Heart right ventricle (tissue), 16 donors: ENCODE measurements around the gene FBLIM1. TPM values are rescaled to one million over a fixed set of nuclear protein-coding genes. Genes with fewer than 3 reads are reported as not detected.
"Not testable (repeated sequence)": the region's sequence is repeated elsewhere in the genome, so short reads cannot be mapped to it uniquely, and the experiment has no call there.

Experiments
- ATAC-seq, 8 donors: fragments of 200-7000 bp; cut with Tn5 transposase; one replicate each; pipeline ENCODE4 v1.9.1; 2020; ENCODE audit warnings: mild to moderate bottlenecking in 8 of 8, moderate library complexity in 8 of 8, moderate number of reproducible peaks in 1 of 8
- DNase-seq, 2 donors: peaks; one replicate each; pipeline ENCODE4 v3.0.0-alpha.2; 2020
- H3K27ac ChIP-seq, 10 donors: fragments of 200-600 bp; sonication (generic) in 2 of 10; one replicate each; pipeline versions ENCODE4 v1.5.0 to v1.8.0; 2020 to 2022; ENCODE audit warnings: mild to moderate bottlenecking in 3 of 10
- H3K27me3 ChIP-seq, 7 donors: fragments of 200-600 bp; one replicate each; pipeline ENCODE4 v1.8.0; 2021 to 2022; ENCODE audit warnings: mild to moderate bottlenecking in 2 of 7
- H3K36me3 ChIP-seq, 9 donors: fragments of 200-600 bp; sonication (generic) in 1 of 9; one replicate each; pipeline versions ENCODE4 v1.5.0 to v1.8.0; 2020 to 2022; ENCODE audit warnings: mild to moderate bottlenecking in 2 of 9
- H3K4me1 ChIP-seq, 9 donors: fragments of 200-600 bp; sonication (generic) in 1 of 9; one replicate each; pipeline versions ENCODE4 v1.5.0 to v1.8.0; 2020 to 2022; ENCODE audit warnings: mild to moderate bottlenecking in 4 of 9
- H3K4me3 ChIP-seq, 10 donors: fragments of 200-600 bp; sonication (generic) in 2 of 10; one replicate each; pipeline versions ENCODE4 v1.5.0 to v1.8.0; 2020 to 2022; ENCODE audit warnings: mild to moderate bottlenecking in 7 of 10, moderate library complexity in 2 of 10
- H3K9me3 ChIP-seq, 11 donors: fragments of 200-600 bp in 10 of 11; sonication (generic) in 2 of 11; one replicate each; pipeline versions ENCODE4 v1.5.0 to v1.8.0; 2013 to 2022; ENCODE audit warnings: mild to moderate bottlenecking in 2 of 11, control low read depth in 1 of 11, moderate library complexity in 1 of 11
- WGBS, 2 donors: extraction: QIAGEN DNeasy Blood & Tissue Kit; methylation state at CpG; one replicate each; pipeline ENCODE4 v1.1.7; 2013; ENCODE audit warnings: inconsistent platforms in 1 of 2; 5-methylcytosine and 5-hydroxymethylcytosine counted together
- intact Hi-C, 10 donors: fragments of 100-400 bp; cut with DNase I; formaldehyde crosslinking; loops; one replicate each; pipeline versions ENCODE4 v1.11.1 to v1.14.2; 2022
- polyA plus RNA-seq, 2 donors: library from polyadenylated mRNA; stranded (reverse); fragments of 200-250 nt; gene quantifications; one replicate each; pipeline ENCODE4 v1.2.3, GENCODE V29; 2013
- total RNA-seq, 10 donors: library from RNA; stranded (reverse); fragmentation: NEBNext Ultra II Directional in 3 of 10; extraction: Animal tissue kit (Norgen Biotek cat#: 25700) in 3 of 10; gene quantifications; one replicate each; pipeline versions ENCODE4 v1.2.1 to v1.2.4, GENCODE V29; 2021 to 2023
- TF ChIP-seq, protein P1 (sequence below), 9 donors: fragments of 200-600 bp; sonication (generic) in 2 of 9; IDR thresholded peaks; one replicate each; pipeline versions ENCODE4 v1.5.0 to v1.8.0; 2021 to 2022; ENCODE audit warnings: antibody characterized with exemption in 9 of 9, mild to moderate bottlenecking in 5 of 9, moderate library complexity in 1 of 9
- donor health status: Arrhythmogenic right ventricular cardiomyopathy.
- donor health status: ischemic (EF 13 %, LVEDD 7.1; RV severe dilation, severe dysfunction).
- donor health status: healthy with polysubstance abuse.
- donor health status: DM: no; HTN: yes; CAD: no.
- donor health status: DM: no; HTN: no; CAD: no.
- donor health status: ischemic (EF 25% LVEDD 6.9; RV normal size, moderate dysfunction).
- donor health status: ischemic (EF 25% LVEDD 5.7; RV mildly dilated, moderate dysfunction).
- donor health status: healthy.
- donor health status: DM: yes; HTN: yes; CAD: no.
- donor health status: Ischemic cardiomyopathy.
- donor health status: ischemic (EF 35%, LVEDD 5.7; RV mildly dilated, moderate dysfunction).
- donor health status: nonischemic (EF 11% LVEDD 7.7; RV severe dilation, severe dysfunction).
- donor health status: DM: yes; HTN: yes; CAD: no.
- donor health status: PGD.
- donor health status: ischemic (EF 29% LVEDD 5.4; RV normal size, mild dysfunction).
- donor health status: nonischemic (EF 23%, LVEDD 6.1; RV moderate dilation, normal function).

The FBLIM1 gene
- total and polyA plus RNA-seq, 12 donors: 27.0 to 115 (median 58.7) TPM

DNA sequence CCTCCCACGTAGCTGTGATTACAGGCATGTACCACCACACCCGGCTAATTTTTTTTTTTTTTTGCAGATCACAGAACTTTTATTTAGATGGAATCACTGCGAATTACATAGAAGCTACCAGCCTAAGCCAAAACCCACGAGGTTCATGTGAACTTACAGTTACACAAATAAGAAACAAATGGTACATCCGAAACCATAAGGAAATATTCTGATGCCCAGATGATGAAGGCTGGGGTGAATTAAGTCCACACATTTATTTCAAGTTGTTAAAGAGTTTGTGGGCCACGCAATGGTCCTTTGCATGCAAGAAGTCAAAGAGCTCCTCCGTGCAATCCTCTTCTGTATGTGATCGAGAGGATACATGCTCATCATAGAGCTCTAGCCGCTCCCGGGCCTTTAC, 48.5 kb downstream of the FBLIM1 start:
- intact Hi-C loops: no loop called here
- ATAC-seq (no peak), DNase-seq (no peak)
- H3K27me3 ChIP-seq: peaks cover 0 to 5% (median 0%) of the 10 kb centered on the region in 7 donors
- WGBS, 2 donors: 91 to 92% methylated on average over 10 of the region's 10 CpGs
- no peaks in the 10 kb centered on the region for H3K9me3 ChIP-seq
- H3K4me3 ChIP-seq: no peak overlapping the region
- no peaks in the 10 kb centered on the region for H3K4me1 ChIP-seq
- TF ChIP-seq, protein P1, sequence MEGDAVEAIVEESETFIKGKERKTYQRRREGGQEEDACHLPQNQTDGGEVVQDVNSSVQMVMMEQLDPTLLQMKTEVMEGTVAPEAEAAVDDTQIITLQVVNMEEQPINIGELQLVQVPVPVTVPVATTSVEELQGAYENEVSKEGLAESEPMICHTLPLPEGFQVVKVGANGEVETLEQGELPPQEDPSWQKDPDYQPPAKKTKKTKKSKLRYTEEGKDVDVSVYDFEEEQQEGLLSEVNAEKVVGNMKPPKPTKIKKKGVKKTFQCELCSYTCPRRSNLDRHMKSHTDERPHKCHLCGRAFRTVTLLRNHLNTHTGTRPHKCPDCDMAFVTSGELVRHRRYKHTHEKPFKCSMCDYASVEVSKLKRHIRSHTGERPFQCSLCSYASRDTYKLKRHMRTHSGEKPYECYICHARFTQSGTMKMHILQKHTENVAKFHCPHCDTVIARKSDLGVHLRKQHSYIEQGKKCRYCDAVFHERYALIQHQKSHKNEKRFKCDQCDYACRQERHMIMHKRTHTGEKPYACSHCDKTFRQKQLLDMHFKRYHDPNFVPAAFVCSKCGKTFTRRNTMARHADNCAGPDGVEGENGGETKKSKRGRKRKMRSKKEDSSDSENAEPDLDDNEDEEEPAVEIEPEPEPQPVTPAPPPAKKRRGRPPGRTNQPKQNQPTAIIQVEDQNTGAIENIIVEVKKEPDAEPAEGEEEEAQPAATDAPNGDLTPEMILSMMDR (IDR thresholded peaks at IDR 0.05): no peak
- no peaks in the 10 kb centered on the region for H3K36me3 ChIP-seq
- H3K27ac ChIP-seq: no peak overlapping the region

DNA sequence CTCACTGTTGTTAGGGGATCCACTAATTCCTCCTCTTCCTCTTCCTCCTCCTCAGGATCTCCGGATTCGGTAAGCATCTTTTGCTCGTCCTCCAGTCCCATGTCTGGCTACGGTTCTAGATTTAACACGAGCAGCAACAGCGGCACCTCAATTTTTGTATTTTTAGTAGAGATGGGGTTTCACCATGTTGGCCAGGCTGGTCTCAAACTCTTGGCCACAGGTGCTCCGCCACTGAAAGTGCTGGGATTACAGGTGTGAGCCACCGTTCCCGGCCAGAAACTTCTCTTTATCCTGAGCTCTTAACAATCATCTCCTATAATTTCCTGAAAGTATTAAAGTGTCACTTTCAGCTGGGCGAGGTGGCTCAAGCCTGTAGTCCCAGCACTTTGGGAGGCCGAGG, 49.0 kb downstream of the FBLIM1 start, which contains the start of gene UQCRHL:
Gene UQCRHL, minus strand, starts transcription at position 101 of the 400 bp plus-strand sequence. Its CDS starts 0 bp downstream, at position 101.
- H3K27ac ChIP-seq, H3K4me3 ChIP-seq, H3K36me3 ChIP-seq, H3K27me3 ChIP-seq, ATAC-seq, DNase-seq, intact Hi-C loops, H3K9me3 ChIP-seq, H3K4me1 ChIP-seq: not testable (repeated sequence)
- 92 to 94% methylated on average over 11 of the region's 11 CpGs for WGBS, 2 donors

DNA sequence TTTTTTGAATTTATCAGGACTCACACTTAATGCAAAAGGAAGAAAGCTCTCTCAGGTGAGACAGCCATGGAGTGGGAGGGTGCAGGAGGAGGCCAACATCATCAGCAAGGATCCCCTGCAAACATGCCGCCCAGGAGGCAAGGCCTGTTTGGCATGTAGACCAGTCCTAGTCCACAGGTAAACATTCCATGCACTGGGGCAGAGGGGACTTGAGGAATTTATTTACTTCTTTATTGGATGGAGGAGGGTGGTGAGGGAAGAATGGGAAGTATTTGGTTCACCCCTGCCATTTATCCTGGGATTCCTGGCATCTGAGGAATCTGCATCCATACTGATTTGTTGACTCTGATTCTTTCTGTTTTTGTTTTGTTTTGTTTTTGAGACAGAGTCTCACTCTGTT, 50.4 kb downstream of the FBLIM1 start:
- DNase-seq: no peak
- no peaks in the 10 kb centered on the region for H3K9me3 ChIP-seq
- H3K36me3 ChIP-seq: no peaks in the 10 kb centered on the region
- ATAC-seq: no peak
- no peaks in the 10 kb centered on the region for H3K4me1 ChIP-seq
- TF ChIP-seq, protein P1 (IDR thresholded peaks at IDR 0.05): no peak
- intact Hi-C loops: no loop called here
- WGBS, 2 donors: 86 to 97% methylated on average over 1 of the region's 1 CpG
- H3K27ac ChIP-seq: no peak overlapping the region
- H3K4me3 ChIP-seq: no peak overlapping the region
- no peaks in the 10 kb centered on the region for H3K27me3 ChIP-seq

DNA sequence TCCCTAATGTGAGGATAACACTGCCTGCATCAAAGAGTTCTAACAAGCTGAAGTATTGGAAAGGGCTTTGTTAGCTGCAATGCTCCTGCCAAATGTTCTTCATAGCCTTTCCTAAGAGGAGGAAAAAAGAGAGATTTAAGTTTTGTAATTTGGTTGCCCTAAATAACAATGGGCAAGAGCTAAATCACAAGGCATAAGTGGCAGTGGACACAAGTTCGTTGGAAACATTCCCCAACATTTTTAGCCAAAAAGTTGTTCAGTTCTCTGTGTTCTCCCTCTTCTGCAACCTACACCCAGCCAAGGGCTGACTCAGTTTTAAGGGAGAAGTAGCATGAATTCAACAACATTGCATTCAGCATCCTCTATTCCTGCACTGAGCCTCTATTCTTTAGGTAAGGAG, 51.5 kb downstream of the FBLIM1 start:
- Histone ChIP-seq H3K27me3 (no peaks in the 10 kb centered on the region), H3K4me3 (no peak overlapping the region), H3K27ac (no peak overlapping the region), H3K36me3 (no peaks in the 10 kb centered on the region), H3K9me3 (no peaks in the 10 kb centered on the region), H3K4me1 (no peaks in the 10 kb centered on the region)
- ATAC-seq: no peak
- intact Hi-C loops: loop anchor here in 4 of 10 donors (5.0 to 10.0 kb wide), 2 partner anchors 115 to 182 kb away; no protein-coding TSS in a partner anchor
- TF ChIP-seq, protein P1 (IDR thresholded peaks at IDR 0.05): no peak
- WGBS, 2 donors: 55 to 69% methylated on average over 1 of the region's 1 CpG
- no peak for DNase-seq

GRCh38 chr1:15816674-15817073, 58.1 kb downstream of the FBLIM1 start:
- peaks cover 0 to 14% (median 6%) of the 10 kb centered on the region in 9 donors for H3K4me1 ChIP-seq
- no peaks in the 10 kb centered on the region for H3K27me3 ChIP-seq
- ATAC-seq: no peak
- 92 to 93% methylated on average over 5 of the region's 5 CpGs for WGBS, 2 donors
- no peak for DNase-seq
- no peaks in the 10 kb centered on the region for H3K9me3 ChIP-seq
- no peak overlapping the region for H3K27ac ChIP-seq
- intact Hi-C loops: loop anchor here in 5 of 10 donors (2.0 to 10.0 kb wide), 3 partner anchors 108 to 176 kb away; no protein-coding TSS in a partner anchor
- H3K36me3 ChIP-seq: no peaks in the 10 kb centered on the region
- TF ChIP-seq, protein P1 (IDR thresholded peaks at IDR 0.05): no peak
- no peak overlapping the region for H3K4me3 ChIP-seq
